GM12878 (cell line): Measurements from ENCODE around the gene GSAP. TPM values are rescaled to one million over a fixed set of nuclear protein-coding genes. Genes with fewer than 3 reads are reported as not detected.
A peak's percentile ranks its signal among the peaks of the same experiment; 100 is the strongest.

ENCODE experiments used
- ATAC-seq: fragments of 200-7000 bp; cut with Tn5 transposase; 3 replicates; pipeline ENCODE4 v1.9.1; 2020; ENCODE audit warnings: mild to moderate bottlenecking, moderate library complexity
- BruUV-seq: library from RNA; stranded (reverse); fragments of 400-500 nt; replicated peaks from 2 replicates; lab custom pipeline; 2021; lab: Mats Ljungman, UMichigan
- CTCF ChIA-PET: fragments of 300-600 bp; sonication (Branson Sonifier 250); formaldehyde crosslinking; extraction: SDS; loops from one replicate; lab custom pipeline; 2021; ENCODE audit warnings: inconsistent platforms; lab: Yijun Ruan, JAX
- POLR2A ChIA-PET: fragments of 350-600 bp; formaldehyde crosslinking; extraction: SDS; loops from one replicate; lab custom pipeline; 2021; ENCODE audit warnings: inconsistent platforms; lab: Charles Lee
- RAD21 ChIA-PET: fragments of 300-600 bp; sonication (Branson Sonifier 250); formaldehyde crosslinking; loops from one replicate; lab custom pipeline; 2023; ENCODE audit warnings: antibody characterized with exemption; ENCODE audit not compliant: unreplicated experiment; lab: Charles Lee
- SMC1A ChIA-PET: fragments of 300-600 bp; sonication (Branson Sonifier 250); formaldehyde crosslinking; loops from one replicate; lab custom pipeline; 2023; ENCODE audit not compliant: unreplicated experiment, uncharacterized antibody; lab: Charles Lee
- DNase-seq: peaks from one replicate; pipeline ENCODE4 v3.0.0-alpha.2; 2011; ENCODE audit warnings: low read depth, low spot score
- FAIRE-seq: peaks from 3 replicates; lab custom pipeline; 2011; peaks lifted over from hg19 to GRCh38; lab: Jason Lieb, UNC
- H2AFZ ChIP-seq: 2 replicates; pipeline ENCODE4 v1.6.0; 2011; ENCODE audit warnings: low read depth, low read length, control low read depth; ENCODE audit not compliant: control insufficient read depth
- H3K27ac ChIP-seq: 2 replicates; pipeline ENCODE4 v1.5.1; 2011; ENCODE audit warnings: control low read depth; ENCODE audit not compliant: control insufficient read depth, insufficient read depth
- H3K27me3 ChIP-seq, 2 experiments: replicated peaks in 1 of 2; 2 replicates each; pipeline versions ENCODE4 v1.6.0 to v1.6.1; 2011; ENCODE audit warnings: low read length in 1 of 2; ENCODE audit not compliant: control insufficient read depth in 2 of 2, insufficient read depth in 2 of 2
- H3K36me3 ChIP-seq, 2 experiments: 2 replicates each; pipeline ENCODE4 v1.5.1; 2011; ENCODE audit warnings: low read length in 1 of 2; ENCODE audit not compliant: control insufficient read depth in 2 of 2, insufficient read depth in 2 of 2
- H3K4me1 ChIP-seq: 2 replicates; pipeline ENCODE4 v1.6.1; 2011; ENCODE audit warnings: mild to moderate bottlenecking, low read length, moderate library complexity, mixed read lengths; ENCODE audit not compliant: control insufficient read depth, insufficient read depth
- H3K4me2 ChIP-seq: 2 replicates; pipeline ENCODE4 v1.6.0; 2011; ENCODE audit warnings: control low read depth; ENCODE audit not compliant: control insufficient read depth, insufficient read depth
- H3K4me3 ChIP-seq: fragments of 200-600 bp; sonication (generic); 2 replicates; pipeline ENCODE4 v1.5.1; 2016
- H3K79me2 ChIP-seq: 2 replicates; pipeline ENCODE4 v1.6.0; 2011; ENCODE audit warnings: low read length; ENCODE audit not compliant: control insufficient read depth, insufficient read depth
- H3K9ac ChIP-seq: 2 replicates; pipeline ENCODE4 v1.8.0; 2011; ENCODE audit warnings: low read length, control low read depth, mixed read lengths; ENCODE audit not compliant: control insufficient read depth, insufficient read depth
- H3K9me3 ChIP-seq: replicated peaks from 3 replicates; pipeline ENCODE4 v1.5.1; 2011; ENCODE audit warnings: mild to moderate bottlenecking, low read length; ENCODE audit not compliant: control insufficient read depth, insufficient read depth
- H4K20me1 ChIP-seq: 2 replicates; pipeline ENCODE4 v1.6.0; 2011; ENCODE audit not compliant: control insufficient read depth, insufficient read depth
- EED ChIP-seq: sonication (generic); IDR thresholded peaks from 2 replicates; pipeline ENCODE4 v1.6.1; 2016; ENCODE audit warnings: antibody characterized with exemption, low read depth
- IKZF2 ChIP-seq, 2 experiments: fragments of 450-650 bp; IDR thresholded peaks; 2 replicates each; pipeline ENCODE4 v1.6.1; 2017; ENCODE audit warnings: mild to moderate bottlenecking in 2 of 2, moderate library complexity in 2 of 2
- NR2C2 ChIP-seq: IDR thresholded peaks from 2 replicates; pipeline ENCODE4 v1.6.1; 2011; ENCODE audit warnings: borderline replicate concordance, low read depth; ENCODE audit not compliant: control insufficient read depth, insufficient read length
- RUNX3 ChIP-seq: IDR thresholded peaks from 2 replicates; pipeline ENCODE4 v1.6.1; 2012; ENCODE audit warnings: low read length, inconsistent platforms
- WGBS: methylation state at CpG from one replicate; pipeline ENCODE4 v1.1.6; 2016; ENCODE audit warnings: low lambda C conversion rate; ENCODE audit not compliant: insufficient replicate concordance, insufficient coverage; ENCODE audit errors: missing lambda C conversion rate; 5-methylcytosine and 5-hydroxymethylcytosine counted together
- in situ Hi-C: fragments of 300-500 bp; cut with MboI; formaldehyde crosslinking; loops from 9 replicates; pipeline ENCODE4 v1.14.3; 2018; ENCODE audit warnings: mixed read lengths
- intact Hi-C: fragments of 100-400 bp; cut with micrococcal nuclease; formaldehyde crosslinking; loops from one replicate; pipeline ENCODE4 v1.14.2; 2022; ENCODE audit not compliant: unreplicated experiment
- polyA plus RNA-seq, 11 experiments: library from polyadenylated mRNA; depleted of rRNA in 4 of 11; unstranded in 6 of 11; stranded (reverse) in 5 of 11; fragments of >200 nt; fragmentation: Nextera tagmentation in 4 of 11; fragmentation: Illumina TruSeq in 1 of 11; extraction: Ambion mirVana in 4 of 11; extraction: Trizol in 1 of 11; gene quantifications; 1 replicate in 1 of 11; 2 replicates in 10 of 11; pipeline versions ENCODE4 v1.2.1 to v1.2.3, GENCODE V29; 2011 to 2016; ENCODE audit warnings: inconsistent platforms in 2 of 11, missing spikeins in 2 of 11, low read depth in 1 of 11
- total RNA-seq, 4 experiments: library from RNA; depleted of rRNA in 3 of 4; stranded (reverse); fragments of >200 nt in 3 of 4; fragmentation: Illumina TruSeq in 1 of 4; extraction: Trizol in 1 of 4; gene quantifications; 2 replicates each; pipeline versions ENCODE4 v1.2.1 to v1.2.3, GENCODE V29; 2013 to 2021

GSAP gene
- total and polyA plus RNA-seq, 10 of the 15 experiments (the other 5 are each of a cell fraction or from before 2014, with no cell fraction given): 6.6 to 38.1 (median 21.8) TPM

GRCh38 chr7:77427996-77428603, 12.0 kb upstream of the GSAP start:
- SMC1A ChIA-PET: interaction anchor here (0.6 to 6.7 kb wide), 21 partner anchors 12 to 596 kb away, joined by 3 to 68 read pairs (median 4); partner anchors contain the start of gene GSAP
- no peaks in the 10 kb centered on the region for H3K27me3 ChIP-seq
- H3K4me1 ChIP-seq: peaks cover 27% of the 10 kb centered on the region
- peak overlapping the region; percentile 62 for H3K4me2 ChIP-seq
- POLR2A ChIA-PET: interaction anchor here (0.6 to 2.0 kb wide), 6 partner anchors 12 to 38 kb away, joined by 3 to 7 read pairs (median 4); partner anchors contain the start of gene GSAP
- intact Hi-C loops (loop anchor here (2.0 kb wide), 1 partner anchor 37 kb away; no protein-coding TSS in a partner anchor), in situ Hi-C loops (no loop called here)
- WGBS: 84% methylated on average over 5 of the region's 5 CpGs
- peak; percentile 55 for ATAC-seq
- no peak for FAIRE-seq
- no peak for DNase-seq
- no peaks in the 10 kb centered on the region for H4K20me1 ChIP-seq
- H3K79me2 ChIP-seq: no peaks in the 10 kb centered on the region
- RAD21 ChIA-PET: interaction anchor here (0.8 to 4.9 kb wide), 5 partner anchors 14 to 181 kb away, joined by 3 to 32 read pairs (median 3); no protein-coding TSS in a partner anchor
- no peak overlapping the region for H3K27ac ChIP-seq
- TF ChIP-seq IKZF2 (IDR thresholded peaks at IDR 0.05): 0 out of 4 replicates have a peak, but pooled peaks of 1 of the 2 experiments have one; percentile 18
- peak; percentile 52; the same call in 1 of the 2 replicates for TF ChIP-seq EED
- TF ChIP-seq NR2C2: no peak
- peak; percentile 19; the same call in 1 of the 2 replicates for TF ChIP-seq RUNX3
- peak overlapping the region; percentile 77 for H2AFZ ChIP-seq
- H3K9ac ChIP-seq: no peak overlapping the region
- CTCF ChIA-PET: interaction anchor here (0.6 to 6.3 kb wide), 9 partner anchors 11 to 331 kb away, joined by 3 to 59 read pairs (median 3); partner anchors contain the start of gene GSAP
- no peak overlapping the region for H3K4me3 ChIP-seq
- no peaks in the 10 kb centered on the region for H3K9me3 ChIP-seq
- H3K36me3 ChIP-seq: no peaks in the 10 kb centered on the region
- no TSS peak for BruUV-seq
